GM23338 (cell line): ENCODE data around the gene KCTD15. TPM values are rescaled to one million over a fixed set of nuclear protein-coding genes. Genes with fewer than 3 reads are reported as not detected.

ENCODE experiments used
- ATAC-seq: fragments of 200-7000 bp; cut with Tn5 transposase; 3 replicates; pipeline ENCODE4 v1.9.1; 2020
- DNase-seq: peaks from one replicate; pipeline ENCODE4 v3.0.0-alpha.2; 2015; ENCODE audit warnings: low spot score
- H2AFZ ChIP-seq: fragments of 200-600 bp; sonication (generic); 2 replicates; pipeline ENCODE4 v1.8.0; 2016; ENCODE audit warnings: antibody characterized with exemption, mild to moderate bottlenecking, moderate library complexity
- H3F3A ChIP-seq: fragments of 200-600 bp; sonication (generic); replicated peaks from 2 replicates; pipeline ENCODE4 v1.8.0; 2017; ENCODE audit warnings: antibody characterized with exemption, mixed run types, low read depth
- H3K27ac ChIP-seq: fragments of 200-600 bp; sonication (generic); 2 replicates; pipeline ENCODE4 v1.6.1; 2016; ENCODE audit warnings: low read depth
- H3K27me3 ChIP-seq: fragments of 200-600 bp; sonication (generic); 2 replicates; pipeline ENCODE4 v1.8.0; 2016; ENCODE audit warnings: mild to moderate bottlenecking, mixed run types, moderate library complexity; ENCODE audit not compliant: insufficient read depth
- H3K36me3 ChIP-seq: fragments of 200-600 bp; sonication (generic); 2 replicates; pipeline ENCODE4 v1.8.0; 2016; ENCODE audit warnings: mild to moderate bottlenecking; ENCODE audit not compliant: insufficient read depth
- H3K4me1 ChIP-seq: fragments of 200-600 bp; sonication (generic); 2 replicates; pipeline ENCODE4 v1.8.0; 2016; ENCODE audit warnings: mild to moderate bottlenecking, moderate library complexity; ENCODE audit not compliant: insufficient read depth
- H3K4me2 ChIP-seq: fragments of 200-600 bp; sonication (generic); 2 replicates; pipeline ENCODE4 v1.7.1; 2017; ENCODE audit warnings: mixed run types
- H3K4me3 ChIP-seq: fragments of 200-600 bp; sonication (generic); 2 replicates; pipeline ENCODE4 v1.6.1; 2016; ENCODE audit warnings: mixed run types
- H3K79me2 ChIP-seq: fragments of 200-600 bp; sonication (generic); replicated peaks from 2 replicates; pipeline ENCODE4 v1.8.0; 2017; ENCODE audit warnings: mild to moderate bottlenecking; ENCODE audit not compliant: insufficient read depth
- H3K9me2 ChIP-seq: fragments of 200-600 bp; sonication (generic); 2 replicates; pipeline ENCODE4 v1.8.0; 2017; ENCODE audit not compliant: insufficient read depth
- H4K20me1 ChIP-seq: fragments of 200-600 bp; sonication (generic); replicated peaks from 2 replicates; pipeline ENCODE4 v1.8.0; 2017; ENCODE audit warnings: mild to moderate bottlenecking; ENCODE audit not compliant: insufficient read depth
- H3K27ac Mint-ChIP-seq: 2 replicates; pipeline ENCODE4 v1.8.0; 2020; ENCODE audit warnings: inconsistent platforms, mild to moderate bottlenecking, moderate library complexity, mixed read lengths
- H3K27me3 Mint-ChIP-seq: 3 replicates; pipeline ENCODE4 v1.8.0; 2022; ENCODE audit warnings: low read depth, mild to moderate bottlenecking, moderate library complexity, mixed read lengths, inconsistent platforms; ENCODE audit not compliant: insufficient read depth, poor library complexity
- H3K36me3 Mint-ChIP-seq: 3 replicates; pipeline ENCODE4 v1.8.0; 2021; ENCODE audit warnings: low read depth, mild to moderate bottlenecking, inconsistent platforms, moderate library complexity, mixed read lengths
- H3K4me1 Mint-ChIP-seq: 3 replicates; pipeline ENCODE4 v1.8.0; 2020; ENCODE audit warnings: mild to moderate bottlenecking, inconsistent platforms, mixed read lengths
- H3K4me3 Mint-ChIP-seq: 3 replicates; pipeline ENCODE4 v1.8.0; 2021; ENCODE audit warnings: moderate library complexity, mild to moderate bottlenecking, inconsistent platforms, mixed read lengths
- H3K9me3 Mint-ChIP-seq: 3 replicates; pipeline ENCODE4 v1.8.0; 2020; ENCODE audit warnings: moderate library complexity, mild to moderate bottlenecking, inconsistent platforms, mixed read lengths
- CREB1 ChIP-seq: fragments of 250-450 bp; sonication (Bioruptor Pico); IDR thresholded peaks from 2 replicates; pipeline ENCODE4 v1.5.0; 2020; ENCODE audit warnings: low read depth, mild to moderate bottlenecking, moderate library complexity
- ETS1 ChIP-seq: IDR thresholded peaks from 2 replicates; pipeline ENCODE4 v1.6.1; 2016; ENCODE audit warnings: antibody characterized with exemption
- EZH2 ChIP-seq: fragments of 200-600 bp; sonication (generic); IDR thresholded peaks from one replicate; pipeline ENCODE4 v1.8.0; 2017; ENCODE audit warnings: antibody characterized with exemption, mild to moderate bottlenecking, low read depth; ENCODE audit not compliant: unreplicated experiment
- EZH2phosphoT487 ChIP-seq: fragments of 200-600 bp; sonication (generic); IDR thresholded peaks from one replicate; pipeline ENCODE4 v1.8.1; 2018; ENCODE audit warnings: antibody characterized with exemption; ENCODE audit not compliant: unreplicated experiment
- JUNB ChIP-seq: IDR thresholded peaks from one replicate; pipeline ENCODE4 v1.6.1; 2016; ENCODE audit warnings: antibody characterized with exemption; ENCODE audit not compliant: unreplicated experiment
- NANOG ChIP-seq: IDR thresholded peaks from 2 replicates; pipeline ENCODE4 v1.6.1; 2016; ENCODE audit warnings: antibody characterized with exemption, borderline replicate concordance
- POLR2AphosphoS5 ChIP-seq: IDR thresholded peaks from 2 replicates; pipeline ENCODE4 v1.6.1; 2016; ENCODE audit warnings: antibody characterized with exemption, low read depth
- STAT1 ChIP-seq: IDR thresholded peaks from one replicate; pipeline ENCODE4 v1.6.1; 2016; ENCODE audit warnings: antibody characterized with exemption; ENCODE audit not compliant: unreplicated experiment
- ZNF114 ChIP-seq: fragments of 250-450 bp; sonication (Bioruptor Pico); IDR thresholded peaks from 2 replicates; pipeline ENCODE4 v1.5.0; 2020; ENCODE audit warnings: mild to moderate bottlenecking, moderate library complexity
- ZNF331 ChIP-seq: fragments of 250-450 bp; sonication (Bioruptor Pico); IDR thresholded peaks from 2 replicates; pipeline ENCODE4 v1.5.0; 2020; ENCODE audit warnings: low read depth, mild to moderate bottlenecking, moderate library complexity
- ZNF462 ChIP-seq: fragments of 250-450 bp; sonication (Bioruptor Pico); IDR thresholded peaks from 2 replicates; pipeline ENCODE4 v1.5.0; 2020; ENCODE audit warnings: mild to moderate bottlenecking, moderate library complexity
- polyA plus RNA-seq: library from polyadenylated mRNA; unstranded; fragments of >200 nt; fragmentation: Nextera tagmentation; extraction: Ambion mirVana; gene quantifications from 2 replicates; pipeline ENCODE4 v1.2.1, GENCODE V29; 2016
- total RNA-seq: library from RNA; depleted of rRNA; stranded (reverse); fragments of >200 nt; shearing (Covaris generic); gene quantifications from 2 replicates; pipeline ENCODE4 v1.2.3, GENCODE V29; 2014
- TF ChIP-seq, protein P1 (sequence below), 2 experiments: fragments of 200-600 bp in 1 of 2; sonication (generic) in 1 of 2; conservative IDR thresholded peaks; 2 replicates each; pipeline versions ENCODE4 v1.5.1 to v1.6.1; 2016 to 2017; ENCODE audit warnings: antibody characterized with exemption in 2 of 2, low read depth in 2 of 2, mild to moderate bottlenecking in 2 of 2, moderate library complexity in 1 of 2
- TF ChIP-seq, protein P2 (sequence below): IDR thresholded peaks from one replicate; pipeline ENCODE4 v1.6.1; 2018; ENCODE audit warnings: antibody characterized with exemption; ENCODE audit not compliant: unreplicated experiment

Gene KCTD15
- total and polyA plus RNA-seq, 2 experiments from 2014 or later, result 5.1 to 60.1 TPM

DNA sequence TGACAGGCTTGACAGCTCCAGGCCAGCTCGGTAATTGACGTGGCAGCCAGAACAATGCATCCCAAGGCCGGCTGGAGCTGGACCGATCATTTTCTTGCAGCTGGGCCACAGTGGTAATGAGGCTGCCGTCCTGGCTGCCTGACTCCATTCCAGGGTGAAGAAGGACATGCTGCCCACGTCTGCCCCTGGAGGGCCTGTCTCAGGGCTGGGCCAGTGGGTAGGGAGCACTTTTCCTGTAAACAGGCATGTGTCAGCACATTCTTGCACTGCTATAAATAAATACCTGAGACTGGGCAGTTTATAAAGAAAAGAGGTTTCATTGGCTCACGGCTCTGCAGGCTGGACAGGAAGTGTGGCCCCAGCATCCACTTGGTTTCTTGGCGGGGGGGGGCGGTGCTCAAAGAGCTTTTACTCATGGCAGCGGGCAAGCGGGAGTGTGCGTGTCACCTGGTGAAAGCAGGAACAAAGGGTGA, 38.1 kb upstream of the KCTD15 start:
- H3K27ac ChIP-seq, result no peak overlapping the region
- peaks cover 10% of the 10 kb centered on the region for H3K4me1 Mint-ChIP-seq
- TF ChIP-seq POLR2AphosphoS5 (no peak), STAT1 (no peak), JUNB (no peak), NANOG (no peak), EZH2phosphoT487 (no peak), CREB1 (CRISPR knock-in tag) (no peak), ZNF331 (CRISPR knock-in tag) (no peak), ZNF462 (CRISPR knock-in tag) (no peak), ETS1 (no peak), EZH2 (no peak), ZNF114 (CRISPR knock-in tag) (no peak)
- TF ChIP-seq, protein P1, sequence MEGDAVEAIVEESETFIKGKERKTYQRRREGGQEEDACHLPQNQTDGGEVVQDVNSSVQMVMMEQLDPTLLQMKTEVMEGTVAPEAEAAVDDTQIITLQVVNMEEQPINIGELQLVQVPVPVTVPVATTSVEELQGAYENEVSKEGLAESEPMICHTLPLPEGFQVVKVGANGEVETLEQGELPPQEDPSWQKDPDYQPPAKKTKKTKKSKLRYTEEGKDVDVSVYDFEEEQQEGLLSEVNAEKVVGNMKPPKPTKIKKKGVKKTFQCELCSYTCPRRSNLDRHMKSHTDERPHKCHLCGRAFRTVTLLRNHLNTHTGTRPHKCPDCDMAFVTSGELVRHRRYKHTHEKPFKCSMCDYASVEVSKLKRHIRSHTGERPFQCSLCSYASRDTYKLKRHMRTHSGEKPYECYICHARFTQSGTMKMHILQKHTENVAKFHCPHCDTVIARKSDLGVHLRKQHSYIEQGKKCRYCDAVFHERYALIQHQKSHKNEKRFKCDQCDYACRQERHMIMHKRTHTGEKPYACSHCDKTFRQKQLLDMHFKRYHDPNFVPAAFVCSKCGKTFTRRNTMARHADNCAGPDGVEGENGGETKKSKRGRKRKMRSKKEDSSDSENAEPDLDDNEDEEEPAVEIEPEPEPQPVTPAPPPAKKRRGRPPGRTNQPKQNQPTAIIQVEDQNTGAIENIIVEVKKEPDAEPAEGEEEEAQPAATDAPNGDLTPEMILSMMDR (conservative IDR thresholded peaks at IDR 0.05; ENCODE audit: low read depth in 2 of 2), result no peak
- TF ChIP-seq, protein P2, sequence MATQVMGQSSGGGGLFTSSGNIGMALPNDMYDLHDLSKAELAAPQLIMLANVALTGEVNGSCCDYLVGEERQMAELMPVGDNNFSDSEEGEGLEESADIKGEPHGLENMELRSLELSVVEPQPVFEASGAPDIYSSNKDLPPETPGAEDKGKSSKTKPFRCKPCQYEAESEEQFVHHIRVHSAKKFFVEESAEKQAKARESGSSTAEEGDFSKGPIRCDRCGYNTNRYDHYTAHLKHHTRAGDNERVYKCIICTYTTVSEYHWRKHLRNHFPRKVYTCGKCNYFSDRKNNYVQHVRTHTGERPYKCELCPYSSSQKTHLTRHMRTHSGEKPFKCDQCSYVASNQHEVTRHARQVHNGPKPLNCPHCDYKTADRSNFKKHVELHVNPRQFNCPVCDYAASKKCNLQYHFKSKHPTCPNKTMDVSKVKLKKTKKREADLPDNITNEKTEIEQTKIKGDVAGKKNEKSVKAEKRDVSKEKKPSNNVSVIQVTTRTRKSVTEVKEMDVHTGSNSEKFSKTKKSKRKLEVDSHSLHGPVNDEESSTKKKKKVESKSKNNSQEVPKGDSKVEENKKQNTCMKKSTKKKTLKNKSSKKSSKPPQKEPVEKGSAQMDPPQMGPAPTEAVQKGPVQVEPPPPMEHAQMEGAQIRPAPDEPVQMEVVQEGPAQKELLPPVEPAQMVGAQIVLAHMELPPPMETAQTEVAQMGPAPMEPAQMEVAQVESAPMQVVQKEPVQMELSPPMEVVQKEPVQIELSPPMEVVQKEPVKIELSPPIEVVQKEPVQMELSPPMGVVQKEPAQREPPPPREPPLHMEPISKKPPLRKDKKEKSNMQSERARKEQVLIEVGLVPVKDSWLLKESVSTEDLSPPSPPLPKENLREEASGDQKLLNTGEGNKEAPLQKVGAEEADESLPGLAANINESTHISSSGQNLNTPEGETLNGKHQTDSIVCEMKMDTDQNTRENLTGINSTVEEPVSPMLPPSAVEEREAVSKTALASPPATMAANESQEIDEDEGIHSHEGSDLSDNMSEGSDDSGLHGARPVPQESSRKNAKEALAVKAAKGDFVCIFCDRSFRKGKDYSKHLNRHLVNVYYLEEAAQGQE, result no peak
- no peaks in the 10 kb centered on the region for H3K36me3 Mint-ChIP-seq
- peaks cover 14% of the 10 kb centered on the region for H3K27me3 Mint-ChIP-seq
- no peaks in the 10 kb centered on the region; the same call in 1 of the 2 replicates for H4K20me1 ChIP-seq
- no peak overlapping the region for H3K4me2 ChIP-seq
- no peaks in the 10 kb centered on the region for H3K9me2 ChIP-seq
- peaks cover 4% of the 10 kb centered on the region; the same call in 1 of the 2 replicates for H3K4me1 ChIP-seq
- H3K4me3 Mint-ChIP-seq, result no peak overlapping the region
- H2AFZ ChIP-seq, result no peak overlapping the region
- H3K9me3 Mint-ChIP-seq, result peaks cover 2% of the 10 kb centered on the region; the same call in 1 of the 3 replicates
- no peaks in the 10 kb centered on the region for H3F3A ChIP-seq
- DNase-seq (no peak), ATAC-seq (no peak)
- H3K27ac Mint-ChIP-seq, result peak overlapping the region; percentile 95
- no peaks in the 10 kb centered on the region for H3K27me3 ChIP-seq
- no peak overlapping the region for H3K4me3 ChIP-seq
- H3K36me3 ChIP-seq, result no peaks in the 10 kb centered on the region
- no peaks in the 10 kb centered on the region for H3K79me2 ChIP-seq
